Left lung (tissue), 10 donors: ENCODE results near the gene SNX25. TPM values are rescaled to one million over a fixed set of nuclear protein-coding genes. Genes with fewer than 3 reads are reported as not detected.

Experiments used
- ATAC-seq: fragments of 200-7000 bp; cut with Tn5 transposase; one replicate; pipeline ENCODE4 v1.9.1; 2020; ENCODE audit warnings: moderate library complexity
- DNase-seq, 4 donors: peaks; one replicate each; pipeline ENCODE4 v3.0.0-alpha.2; 2013 to 2020
- H3K27ac ChIP-seq, 2 donors: fragments of 200-600 bp; sonication (generic) in 1 of 2; one replicate each; pipeline versions ENCODE4 v1.5.0 to v1.8.0; 2020 to 2021
- H3K27me3 ChIP-seq, 2 donors: fragments of 200-600 bp; sonication (generic) in 1 of 2; one replicate each; pipeline versions ENCODE4 v1.5.0 to v1.8.0; 2020 to 2021
- H3K36me3 ChIP-seq, 2 donors: fragments of 200-600 bp; sonication (generic) in 1 of 2; one replicate each; pipeline versions ENCODE4 v1.5.0 to v1.8.0; 2020 to 2021
- H3K4me1 ChIP-seq, 2 donors: fragments of 200-600 bp; one replicate each; pipeline ENCODE4 v1.8.0; 2021
- H3K4me3 ChIP-seq, 2 donors: fragments of 200-600 bp; sonication (generic) in 1 of 2; one replicate each; pipeline versions ENCODE4 v1.5.0 to v1.8.0; 2020 to 2021; ENCODE audit warnings: mild to moderate bottlenecking in 1 of 2
- H3K9me3 ChIP-seq, 2 donors: fragments of 200-600 bp; sonication (generic) in 1 of 2; one replicate each; pipeline versions ENCODE4 v1.5.0 to v1.8.0; 2020 to 2021
- intact Hi-C, 2 donors: fragments of 100-400 bp; cut with DNase I; formaldehyde crosslinking; loops; one replicate each; pipeline versions ENCODE4 v1.11.2 to v1.14.2; 2022
- polyA plus RNA-seq, 6 donors: library from polyadenylated mRNA; unstranded; fragments of 120-200 nt; gene quantifications; one replicate each; pipeline ENCODE4 v1.2.1, GENCODE V29; 2013; ENCODE audit not compliant: insufficient read length in 6 of 6
- total RNA-seq, 2 donors: library from RNA; stranded (reverse); fragmentation: NEBNext Ultra II Directional; extraction: Animal tissue kit (Norgen Biotek cat#: 25700); gene quantifications; one replicate each; pipeline ENCODE4 v1.2.1, GENCODE V29; 2021
- TF ChIP-seq, protein P1 (sequence below), 2 donors: fragments of 200-600 bp; sonication (generic) in 1 of 2; IDR thresholded peaks; one replicate each; pipeline versions ENCODE4 v1.5.0 to v1.8.0; 2021; ENCODE audit warnings: antibody characterized with exemption in 2 of 2
- donor health status: DM: no; HTN: yes; CAD: no.
- donor health status: DM: no; HTN: no; CAD: no.

SNX25 gene
- total and polyA plus RNA-seq, 8 donors, result 15.5 to 122 (median 18.9) TPM

- intact Hi-C loops, result no loop called here
- TF ChIP-seq, protein P1, sequence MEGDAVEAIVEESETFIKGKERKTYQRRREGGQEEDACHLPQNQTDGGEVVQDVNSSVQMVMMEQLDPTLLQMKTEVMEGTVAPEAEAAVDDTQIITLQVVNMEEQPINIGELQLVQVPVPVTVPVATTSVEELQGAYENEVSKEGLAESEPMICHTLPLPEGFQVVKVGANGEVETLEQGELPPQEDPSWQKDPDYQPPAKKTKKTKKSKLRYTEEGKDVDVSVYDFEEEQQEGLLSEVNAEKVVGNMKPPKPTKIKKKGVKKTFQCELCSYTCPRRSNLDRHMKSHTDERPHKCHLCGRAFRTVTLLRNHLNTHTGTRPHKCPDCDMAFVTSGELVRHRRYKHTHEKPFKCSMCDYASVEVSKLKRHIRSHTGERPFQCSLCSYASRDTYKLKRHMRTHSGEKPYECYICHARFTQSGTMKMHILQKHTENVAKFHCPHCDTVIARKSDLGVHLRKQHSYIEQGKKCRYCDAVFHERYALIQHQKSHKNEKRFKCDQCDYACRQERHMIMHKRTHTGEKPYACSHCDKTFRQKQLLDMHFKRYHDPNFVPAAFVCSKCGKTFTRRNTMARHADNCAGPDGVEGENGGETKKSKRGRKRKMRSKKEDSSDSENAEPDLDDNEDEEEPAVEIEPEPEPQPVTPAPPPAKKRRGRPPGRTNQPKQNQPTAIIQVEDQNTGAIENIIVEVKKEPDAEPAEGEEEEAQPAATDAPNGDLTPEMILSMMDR (IDR thresholded peaks at IDR 0.05), result no peak
- peaks cover 0 to 53% of the 10 kb centered on the region in 2 donors for H3K36me3 ChIP-seq
Measured at GRCh38 chr4:185346975-185347601, 137.7 kb downstream of the SNX25 start.

GRCh38 chr4:185351691-185352090 lies 142.3 kb downstream of the SNX25 start:
- intact Hi-C loops, result no loop called here
- Histone ChIP-seq H3K27ac (no peak overlapping the region), H3K9me3 (no peaks in the 10 kb centered on the region), H3K4me1 (no peaks in the 10 kb centered on the region), H3K36me3 (peaks cover 0 to 64% of the 10 kb centered on the region in 2 donors), H3K4me3 (no peak overlapping the region), H3K27me3 (no peaks in the 10 kb centered on the region)
- DNase-seq (no peak), ATAC-seq (no peak)
- TF ChIP-seq, protein P1 (IDR thresholded peaks at IDR 0.05), result no peak

More at GRCh38 chr4:185346975-185347601, 137.7 kb downstream of the SNX25 start:
- Histone ChIP-seq H3K27me3 (no peaks in the 10 kb centered on the region), H3K4me1 (peaks cover 5% of the 10 kb centered on the region in 2 donors), H3K27ac (no peak overlapping the region), H3K9me3 (no peaks in the 10 kb centered on the region), H3K4me3 (no peak overlapping the region)
- ATAC-seq, result no peak
- no peak for DNase-seq

DNA sequence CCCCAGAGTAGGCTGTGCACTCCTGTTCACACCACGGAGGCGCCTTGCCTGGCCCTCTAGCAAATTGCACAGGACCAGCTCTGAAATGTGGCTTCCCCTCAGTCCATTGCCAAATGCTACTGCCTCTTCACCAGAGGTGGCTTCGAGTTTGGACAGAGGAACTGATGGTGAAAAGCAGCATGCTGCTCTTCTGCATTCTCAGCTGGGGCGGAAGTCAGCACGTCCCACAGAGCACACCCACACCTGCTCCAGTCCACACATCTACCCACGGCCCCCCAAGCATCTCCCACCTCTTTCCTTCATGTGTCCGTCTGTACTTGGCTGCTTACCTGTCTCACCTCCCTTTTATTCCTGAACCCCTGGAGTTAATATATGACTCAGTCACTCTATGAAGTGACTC lies 142.8 kb downstream of the SNX25 start:
- Histone ChIP-seq H3K4me1 (no peaks in the 10 kb centered on the region), H3K27ac (no peak overlapping the region), H3K36me3 (peaks cover 0 to 59% of the 10 kb centered on the region in 2 donors), H3K4me3 (no peak overlapping the region), H3K9me3 (no peaks in the 10 kb centered on the region), H3K27me3 (no peaks in the 10 kb centered on the region)
- TF ChIP-seq, protein P1 (IDR thresholded peaks at IDR 0.05), result no peak
- intact Hi-C loops, result no loop called here
- ATAC-seq (no peak), DNase-seq (no peak)

- intact Hi-C loops, result no loop called here
- TF ChIP-seq, protein P1 (IDR thresholded peaks at IDR 0.05), result no peak
Measured at GRCh38 chr4:185352741-185353140, 143.3 kb downstream of the SNX25 start.

GRCh38 chr4:185357211-185357610 lies 147.8 kb downstream of the SNX25 start:
- ATAC-seq (no peak), DNase-seq (no peak)
- H3K27ac ChIP-seq, result no peak overlapping the region
- TF ChIP-seq, protein P1 (IDR thresholded peaks at IDR 0.05), result no peak
- no peaks in the 10 kb centered on the region for H3K27me3 ChIP-seq
- intact Hi-C loops, result no loop called here
- peaks cover 0 to 31% of the 10 kb centered on the region in 2 donors for H3K36me3 ChIP-seq
- H3K4me1 ChIP-seq, result no peaks in the 10 kb centered on the region
- H3K4me3 ChIP-seq, result no peak overlapping the region
- no peaks in the 10 kb centered on the region for H3K9me3 ChIP-seq

More at GRCh38 chr4:185352741-185353140, 143.3 kb downstream of the SNX25 start:
- no peak overlapping the region for H3K4me3 ChIP-seq
- H3K27ac ChIP-seq, result no peak overlapping the region
- DNase-seq (no peak), ATAC-seq (peak; percentile 8)
- H3K27me3 ChIP-seq, result no peaks in the 10 kb centered on the region
- H3K4me1 ChIP-seq, result no peaks in the 10 kb centered on the region
- H3K36me3 ChIP-seq, result peaks cover 0 to 61% of the 10 kb centered on the region in 2 donors
- H3K9me3 ChIP-seq, result no peaks in the 10 kb centered on the region
